Measurements from ENCODE around the gene RICTOR.

GRCh38 chr5:38921174-38921573 lies 153.0 kb downstream of the RICTOR start:
- TF ChIP-seq CTCF (IDR thresholded peaks at IDR 0.05) (no peak), POLR2A (IDR thresholded peaks at IDR 0.05) (no peak), EP300 (IDR thresholded peaks at IDR 0.05) (no peak), POLR2AphosphoS5 (IDR thresholded peaks at IDR 0.05) (no peak)
